ENCODE results near the gene RAB17. TPM values are rescaled to one million over a fixed set of nuclear protein-coding genes. Genes with fewer than 3 reads are reported as not detected.

RAB17 gene
- total RNA-seq, 1 donor, result 0.43 TPM

DNA sequence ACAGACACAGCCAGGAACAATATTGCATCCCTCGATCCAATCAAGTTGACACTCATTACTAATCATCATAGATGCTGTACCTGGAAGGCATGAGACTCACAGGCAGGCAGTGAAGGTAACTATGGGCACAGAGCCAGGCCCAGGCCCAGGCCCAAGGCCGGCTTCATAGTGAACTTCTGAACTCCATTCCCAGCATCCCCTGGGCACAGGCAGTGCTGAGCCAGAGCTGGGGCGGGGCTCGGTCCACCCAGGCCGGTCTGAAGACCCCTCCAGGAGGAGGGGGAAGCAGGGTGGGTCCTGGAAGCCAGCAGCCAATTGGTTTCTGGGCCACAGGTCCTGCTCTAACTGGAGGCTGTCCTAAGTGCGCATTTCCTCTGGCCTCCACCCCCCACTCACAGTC, 65.9 kb downstream of the RAB17 start:
- no peak for DNase-seq (ENCODE audit: low read depth)
- H3K4me3 ChIP-seq (ENCODE audit: low read depth, low read length), result no peak overlapping the region
- TF ChIP-seq, protein P1, sequence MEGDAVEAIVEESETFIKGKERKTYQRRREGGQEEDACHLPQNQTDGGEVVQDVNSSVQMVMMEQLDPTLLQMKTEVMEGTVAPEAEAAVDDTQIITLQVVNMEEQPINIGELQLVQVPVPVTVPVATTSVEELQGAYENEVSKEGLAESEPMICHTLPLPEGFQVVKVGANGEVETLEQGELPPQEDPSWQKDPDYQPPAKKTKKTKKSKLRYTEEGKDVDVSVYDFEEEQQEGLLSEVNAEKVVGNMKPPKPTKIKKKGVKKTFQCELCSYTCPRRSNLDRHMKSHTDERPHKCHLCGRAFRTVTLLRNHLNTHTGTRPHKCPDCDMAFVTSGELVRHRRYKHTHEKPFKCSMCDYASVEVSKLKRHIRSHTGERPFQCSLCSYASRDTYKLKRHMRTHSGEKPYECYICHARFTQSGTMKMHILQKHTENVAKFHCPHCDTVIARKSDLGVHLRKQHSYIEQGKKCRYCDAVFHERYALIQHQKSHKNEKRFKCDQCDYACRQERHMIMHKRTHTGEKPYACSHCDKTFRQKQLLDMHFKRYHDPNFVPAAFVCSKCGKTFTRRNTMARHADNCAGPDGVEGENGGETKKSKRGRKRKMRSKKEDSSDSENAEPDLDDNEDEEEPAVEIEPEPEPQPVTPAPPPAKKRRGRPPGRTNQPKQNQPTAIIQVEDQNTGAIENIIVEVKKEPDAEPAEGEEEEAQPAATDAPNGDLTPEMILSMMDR (IDR thresholded peaks at IDR 0.05; ENCODE audit: insufficient read depth, low read depth, low read length), result no peak

Small RNA genes lying within 50 kb of the gene (small RNA-seq; reads per million reads assigned to genes)
- 1.1 reads per million, percentile 19 among the genes with 10 or more reads in this experiment for gene RNU6-1140P

Other genes with a start within 250 kb of the RAB17 start
- 1,329 and 1,968 TPM in 2 replicates for gene COL6A3, start 176.6 kb downstream of the RAB17 start, total RNA-seq
- 29.3 and 40.6 TPM in 2 replicates for gene MLPH, start 103.5 kb downstream of the RAB17 start, total RNA-seq
- gene PRLH, start 24.2 kb downstream of the RAB17 start, total RNA-seq, result not detected in 2 replicates
- 63.5 and 64.3 TPM in 2 replicates for gene LRRFIP1, start 36.9 kb upstream of the RAB17 start, total RNA-seq
- gene RBM44, start 208.0 kb upstream of the RAB17 start, total RNA-seq, result 0.43 and 0.97 TPM in 2 replicates